ENCODE results near the gene PAWR. TPM values are rescaled to one million over a fixed set of nuclear protein-coding genes. Genes with fewer than 3 reads are reported as not detected.
"Not testable (repeated sequence)": the region's sequence is repeated elsewhere in the genome, so short reads cannot be mapped to it uniquely, and the experiment has no call there.

Gene PAWR
- total RNA-seq, 1 experiment from 2014 or later = 83.2 TPM

DNA sequence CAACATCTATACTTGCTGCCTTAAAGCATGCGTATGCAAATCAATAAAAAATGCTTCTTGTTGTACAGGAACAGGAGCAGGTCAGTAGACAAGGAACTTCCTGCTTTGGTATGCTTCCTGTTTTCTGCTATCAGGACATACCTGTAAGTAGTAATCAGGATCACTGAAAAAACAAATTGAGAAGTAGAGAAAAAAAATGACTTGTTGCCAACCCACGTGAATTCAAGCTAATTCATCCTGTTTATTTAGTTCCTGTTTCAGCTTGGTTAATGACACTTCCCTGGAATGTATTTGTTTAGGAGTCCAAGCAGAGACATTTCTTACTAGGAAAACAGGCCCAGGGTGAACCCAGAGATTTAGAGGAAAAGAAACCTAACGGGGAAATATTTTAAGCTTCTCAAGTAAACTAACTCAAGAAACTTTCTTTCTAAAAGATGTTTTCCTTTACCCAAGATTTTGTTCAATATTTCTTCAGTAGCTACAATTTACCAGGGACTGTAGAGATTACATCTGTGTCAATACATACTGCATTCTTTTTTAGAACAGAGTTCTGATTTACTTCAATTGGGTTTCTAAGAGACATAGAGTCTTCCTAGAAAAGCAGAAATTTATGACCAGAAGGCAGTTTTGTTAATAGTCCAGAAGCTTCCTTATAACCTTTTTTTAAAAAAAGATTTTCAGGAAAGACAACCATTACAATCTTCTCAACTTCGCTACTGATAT is 124.2 kb downstream of the PAWR start:
- H3K4me3 ChIP-seq (ENCODE audit: low read length) = no peak overlapping the region
- H3K4me1 ChIP-seq (ENCODE audit: low read length) = no peaks in the 10 kb centered on the region
- H3K4me2 ChIP-seq (ENCODE audit: low read depth, low read length, poor library complexity, severe bottlenecking) = no peak overlapping the region
- no peak overlapping the region for H2AFZ ChIP-seq (ENCODE audit: low read length)
- H3K36me3 ChIP-seq (ENCODE audit: insufficient read depth, low read length) = peaks cover 80% of the 10 kb centered on the region
- H3K9me3 ChIP-seq (ENCODE audit: low read length) = no peaks in the 10 kb centered on the region; the same call in 1 of the 2 replicates
- no peak overlapping the region for H3K9ac ChIP-seq (ENCODE audit: low read length)
- no peak overlapping the region for H3K27ac ChIP-seq (ENCODE audit: low read length)
- no peak for DNase-seq
- no peaks in the 10 kb centered on the region for H3K27me3 ChIP-seq (ENCODE audit: low read length)
- H4K20me1 ChIP-seq (ENCODE audit: insufficient read depth, low read depth, low read length) = no peaks in the 10 kb centered on the region
- no peaks in the 10 kb centered on the region for H3K9me2 ChIP-seq (replicated peaks; ENCODE audit: insufficient read depth, low read length)
- H3K79me2 ChIP-seq (ENCODE audit: low read length) = peaks cover 58% of the 10 kb centered on the region

DNA sequence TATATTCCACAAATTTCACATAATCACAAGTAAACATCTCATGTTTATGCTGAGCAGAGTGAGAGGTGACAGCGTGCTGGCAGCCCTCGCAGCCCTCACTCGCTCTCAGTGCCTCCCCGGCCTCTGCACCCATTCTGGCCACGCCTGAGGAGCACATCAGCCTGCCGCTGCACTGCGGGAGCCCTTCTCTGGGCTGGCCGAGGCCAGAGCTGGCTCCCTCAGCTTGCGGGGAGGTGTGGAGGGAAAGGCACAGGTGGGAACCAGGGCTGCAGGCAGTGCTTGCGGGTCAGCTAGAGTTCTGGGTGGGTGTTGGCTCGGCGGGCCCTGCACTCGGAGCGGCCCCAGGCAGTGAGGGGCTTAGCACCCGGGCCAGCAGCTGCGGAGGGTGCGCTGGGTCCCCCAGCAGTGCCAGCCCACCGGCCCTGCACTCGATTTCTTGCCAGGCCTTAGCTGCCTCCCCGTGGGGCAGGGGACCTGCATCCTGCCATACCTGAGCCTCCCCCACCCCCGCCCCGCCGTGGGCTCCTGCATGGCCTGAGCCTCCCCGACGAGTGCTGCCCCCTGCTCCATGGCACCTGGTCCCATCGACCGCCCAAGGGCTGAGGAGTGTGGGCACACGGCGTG is 125.9 kb downstream of the PAWR start:
- Histone ChIP-seq H3K36me3 (ENCODE audit: insufficient read depth, low read length) (peaks cover 72% of the 10 kb centered on the region), H3K79me2 (ENCODE audit: low read length) (peaks cover 56% of the 10 kb centered on the region)
- not testable (repeated sequence) for H3K4me2 ChIP-seq (ENCODE audit: low read depth, low read length, poor library complexity, severe bottlenecking); DNase-seq; H3K4me1 ChIP-seq (ENCODE audit: low read length); H4K20me1 ChIP-seq (ENCODE audit: insufficient read depth, low read depth, low read length); H3K4me3 ChIP-seq (ENCODE audit: low read length); H3K27ac ChIP-seq (ENCODE audit: low read length); H3K9me2 ChIP-seq (replicated peaks; ENCODE audit: insufficient read depth, low read length); H3K9me3 ChIP-seq (ENCODE audit: low read length); H3K27me3 ChIP-seq (ENCODE audit: low read length); H3K9ac ChIP-seq (ENCODE audit: low read length); H2AFZ ChIP-seq (ENCODE audit: low read length)

DNA sequence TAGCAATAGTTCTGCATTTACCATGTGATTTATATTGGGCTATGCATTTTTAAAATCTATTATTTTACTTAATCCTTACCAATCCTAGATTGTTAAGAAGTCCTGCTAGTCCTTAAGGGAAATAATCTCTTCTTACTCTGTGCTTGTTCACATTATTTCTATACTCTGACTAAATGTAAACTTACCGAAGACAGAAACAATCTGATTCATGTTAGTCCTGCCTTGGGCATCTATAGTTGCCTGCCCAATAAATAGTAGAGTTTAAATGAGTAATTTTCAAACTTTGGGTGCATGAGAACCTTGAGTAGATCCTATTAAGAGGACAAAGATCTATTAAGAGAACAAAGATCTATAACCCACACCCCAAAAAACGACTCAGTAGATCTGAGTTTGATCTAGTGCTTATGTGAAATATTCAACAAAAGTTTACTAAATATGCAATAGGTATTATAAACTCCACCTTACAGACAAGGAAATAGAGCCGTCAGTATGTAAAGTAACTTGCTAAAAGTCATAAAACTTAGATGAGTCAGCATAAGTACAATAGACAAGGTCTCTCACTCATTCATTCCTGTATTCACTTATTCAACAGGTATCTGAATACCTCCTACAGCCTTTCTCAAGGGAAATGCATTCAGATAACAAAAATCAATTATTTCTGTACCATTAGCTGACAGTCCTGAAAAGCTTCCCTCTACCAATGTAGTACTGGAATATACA is 127.6 kb downstream of the PAWR start:
- DNase-seq = no peak
- Histone ChIP-seq H3K27ac (ENCODE audit: low read length) (no peak overlapping the region), H3K9me2 (replicated peaks; ENCODE audit: insufficient read depth, low read length) (no peaks in the 10 kb centered on the region), H3K4me3 (ENCODE audit: low read length) (no peak overlapping the region), H3K27me3 (ENCODE audit: low read length) (no peaks in the 10 kb centered on the region), H3K36me3 (ENCODE audit: insufficient read depth, low read length) (peaks cover 69% of the 10 kb centered on the region), H3K4me1 (ENCODE audit: low read length) (peaks cover 2% of the 10 kb centered on the region; the same call in 1 of the 2 replicates), H3K9me3 (ENCODE audit: low read length) (no peaks in the 10 kb centered on the region; the same call in 1 of the 2 replicates), H3K4me2 (ENCODE audit: low read depth, low read length, poor library complexity, severe bottlenecking) (no peak overlapping the region), H2AFZ (ENCODE audit: low read length) (no peak overlapping the region), H4K20me1 (ENCODE audit: insufficient read depth, low read depth, low read length) (no peaks in the 10 kb centered on the region), H3K9ac (ENCODE audit: low read length) (no peak overlapping the region), H3K79me2 (ENCODE audit: low read length) (peaks cover 64% of the 10 kb centered on the region)

DNA sequence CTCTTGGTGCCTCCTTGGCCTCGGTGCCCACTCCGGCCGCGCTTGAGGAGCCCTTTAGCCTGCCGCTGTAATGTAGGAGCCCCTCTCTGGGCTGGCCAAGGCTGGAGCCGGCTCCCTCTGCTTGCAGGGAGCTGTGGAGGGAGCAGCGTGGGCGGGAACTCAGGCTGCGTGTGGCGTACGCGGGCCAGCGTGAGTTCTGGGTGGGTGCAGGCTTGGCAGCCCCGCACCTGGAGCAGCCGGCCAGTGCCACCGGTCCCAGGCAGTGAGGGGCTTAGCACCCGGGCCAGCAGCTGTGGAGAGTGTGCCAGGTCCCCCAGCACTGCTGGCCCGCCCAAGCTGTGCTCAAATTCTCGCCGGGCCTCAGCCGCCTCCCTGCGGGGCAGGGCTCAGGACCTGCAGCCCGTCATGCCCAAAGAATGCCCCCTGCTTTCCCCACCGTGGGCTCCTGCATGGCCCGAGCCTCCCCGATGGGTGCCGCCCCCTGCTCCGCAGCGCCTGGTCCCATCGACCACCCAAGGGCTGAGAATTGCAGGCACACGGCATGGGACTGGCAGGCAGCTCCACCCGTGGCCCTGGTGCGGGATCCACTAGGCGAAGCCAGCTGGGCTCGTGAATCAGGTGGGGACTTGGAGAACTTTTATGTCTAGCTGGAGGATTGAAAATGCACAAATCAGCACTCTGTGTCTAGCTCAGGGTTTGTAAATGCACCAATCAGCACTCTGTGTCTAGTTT is 129.2 kb downstream of the PAWR start:
- Histone ChIP-seq H3K4me3 (ENCODE audit: low read length) (no peak overlapping the region), H3K9ac (ENCODE audit: low read length) (no peak overlapping the region), H3K27me3 (ENCODE audit: low read length) (no peaks in the 10 kb centered on the region), H3K36me3 (ENCODE audit: insufficient read depth, low read length) (peaks cover 67% of the 10 kb centered on the region), H3K4me2 (ENCODE audit: low read depth, low read length, poor library complexity, severe bottlenecking) (no peak overlapping the region), H3K9me2 (replicated peaks; ENCODE audit: insufficient read depth, low read length) (no peaks in the 10 kb centered on the region), H3K79me2 (ENCODE audit: low read length) (peaks cover 57% of the 10 kb centered on the region), H4K20me1 (ENCODE audit: insufficient read depth, low read depth, low read length) (no peaks in the 10 kb centered on the region), H2AFZ (ENCODE audit: low read length) (no peak overlapping the region), H3K4me1 (ENCODE audit: low read length) (peaks cover 9% of the 10 kb centered on the region), H3K27ac (ENCODE audit: low read length) (no peak overlapping the region), H3K9me3 (ENCODE audit: low read length) (no peaks in the 10 kb centered on the region; the same call in 1 of the 2 replicates)
- DNase-seq = no peak

DNA sequence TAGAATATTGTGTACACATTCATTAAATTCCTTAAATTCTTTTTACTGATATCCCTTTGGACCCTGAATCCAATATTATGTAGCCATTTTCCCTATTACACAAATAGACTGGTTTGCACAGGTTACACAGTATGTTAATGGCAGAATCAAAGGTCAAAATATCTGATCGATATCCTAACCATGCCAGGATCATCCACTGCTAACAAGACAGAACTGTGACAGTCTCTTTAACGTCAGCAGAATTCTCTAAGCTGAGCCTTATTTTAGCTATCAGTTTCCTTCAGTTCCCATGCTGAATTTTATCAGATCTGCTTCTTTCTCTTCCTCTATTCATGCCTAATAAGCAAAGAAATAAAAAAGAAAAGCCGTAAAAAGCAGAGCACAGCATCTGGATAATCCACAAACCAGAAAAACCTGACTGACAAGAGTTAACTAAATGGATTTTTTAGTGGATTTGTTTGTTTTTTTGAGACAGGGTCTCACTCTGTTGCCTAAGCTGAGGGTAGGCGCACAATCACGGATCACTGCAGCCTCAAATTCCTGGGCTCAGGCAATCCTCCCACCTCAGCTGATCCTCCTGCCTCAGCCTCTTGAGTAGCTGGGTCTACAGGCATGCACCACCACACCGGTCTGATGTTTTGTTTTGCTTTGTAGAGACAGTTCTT is 130.4 kb downstream of the PAWR start:
- no peak overlapping the region for H3K4me2 ChIP-seq (ENCODE audit: low read depth, low read length, poor library complexity, severe bottlenecking)
- H3K27ac ChIP-seq (ENCODE audit: low read length) = no peak overlapping the region
- no peaks in the 10 kb centered on the region for H4K20me1 ChIP-seq (ENCODE audit: insufficient read depth, low read depth, low read length)
- no peaks in the 10 kb centered on the region for H3K9me2 ChIP-seq (replicated peaks; ENCODE audit: insufficient read depth, low read length)
- no peak overlapping the region for H2AFZ ChIP-seq (ENCODE audit: low read length)
- H3K4me3 ChIP-seq (ENCODE audit: low read length) = no peak overlapping the region
- no peaks in the 10 kb centered on the region for H3K27me3 ChIP-seq (ENCODE audit: low read length)
- H3K9me3 ChIP-seq (ENCODE audit: low read length) = no peaks in the 10 kb centered on the region; the same call in 1 of the 2 replicates
- H3K36me3 ChIP-seq (ENCODE audit: insufficient read depth, low read length) = peaks cover 63% of the 10 kb centered on the region
- H3K9ac ChIP-seq (ENCODE audit: low read length) = no peak overlapping the region
- DNase-seq = no peak
- peaks cover 9% of the 10 kb centered on the region for H3K4me1 ChIP-seq (ENCODE audit: low read length)
- peaks cover 49% of the 10 kb centered on the region for H3K79me2 ChIP-seq (ENCODE audit: low read length)

DNA sequence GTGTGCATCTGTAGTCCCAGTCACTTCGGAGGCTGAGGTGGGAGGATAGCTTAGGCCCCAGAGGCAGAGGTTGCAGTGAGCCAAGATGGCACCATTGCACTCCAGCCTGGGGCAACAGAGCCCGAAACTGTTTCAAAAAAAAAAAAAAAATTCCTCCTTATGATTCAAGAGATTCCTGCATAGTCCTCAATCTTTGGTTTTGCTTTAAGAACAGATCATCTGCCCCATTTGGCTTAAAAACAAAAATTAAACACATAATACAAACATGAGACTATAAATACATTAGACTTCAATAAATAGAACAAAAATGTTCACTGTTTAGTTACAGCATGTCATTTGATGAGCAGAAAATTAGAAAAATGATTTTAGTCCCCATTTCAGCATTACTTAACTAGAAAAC is 131.2 kb downstream of the PAWR start:
- H3K4me3 ChIP-seq (ENCODE audit: low read length) = no peak overlapping the region
- H3K79me2 ChIP-seq (ENCODE audit: low read length) = peaks cover 53% of the 10 kb centered on the region
- H3K27ac ChIP-seq (ENCODE audit: low read length) = no peak overlapping the region
- peaks cover 3% of the 10 kb centered on the region; the same call in 1 of the 2 replicates for H3K9me3 ChIP-seq (ENCODE audit: low read length)
- H3K4me2 ChIP-seq (ENCODE audit: low read depth, low read length, poor library complexity, severe bottlenecking) = no peak overlapping the region
- H3K9ac ChIP-seq (ENCODE audit: low read length) = no peak overlapping the region
- H2AFZ ChIP-seq (ENCODE audit: low read length) = no peak overlapping the region
- peaks cover 65% of the 10 kb centered on the region for H3K36me3 ChIP-seq (ENCODE audit: insufficient read depth, low read length)
- H4K20me1 ChIP-seq (ENCODE audit: insufficient read depth, low read depth, low read length) = no peaks in the 10 kb centered on the region
- no peaks in the 10 kb centered on the region for H3K27me3 ChIP-seq (ENCODE audit: low read length)
- DNase-seq = no peak
- H3K9me2 ChIP-seq (replicated peaks; ENCODE audit: insufficient read depth, low read length) = no peaks in the 10 kb centered on the region
- peaks cover 9% of the 10 kb centered on the region for H3K4me1 ChIP-seq (ENCODE audit: low read length)

DNA sequence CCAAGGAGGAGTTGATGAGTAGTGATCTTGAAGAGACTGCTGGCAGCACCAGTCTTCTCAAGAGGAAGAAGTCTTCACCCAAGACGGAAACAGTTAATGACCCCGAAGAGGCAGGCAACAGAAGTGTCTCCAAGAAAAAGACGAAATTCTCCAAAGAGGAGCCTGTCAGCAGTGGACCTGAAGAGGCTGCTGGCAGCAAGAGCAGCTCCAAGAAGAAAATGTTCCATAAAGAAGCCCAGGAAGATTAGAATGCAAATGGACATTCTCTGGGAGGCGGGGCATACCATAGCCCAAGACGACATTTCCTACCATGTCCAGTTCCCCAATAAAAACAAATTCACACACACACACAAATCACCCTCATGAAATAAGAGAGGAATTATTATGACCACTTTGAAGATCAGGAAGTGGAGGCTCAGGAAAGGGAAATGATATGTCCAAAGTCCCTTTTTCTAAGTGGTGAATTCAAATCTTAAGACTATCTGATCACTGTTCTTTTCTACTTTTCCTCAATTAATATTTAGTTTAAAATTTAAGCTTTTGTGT is 131.8 kb downstream of the PAWR start:
- no peak for DNase-seq
- Histone ChIP-seq H3K4me1 (ENCODE audit: low read length) (peaks cover 9% of the 10 kb centered on the region), H3K9me3 (ENCODE audit: low read length) (peaks cover 3% of the 10 kb centered on the region; the same call in 1 of the 2 replicates), H4K20me1 (ENCODE audit: insufficient read depth, low read depth, low read length) (no peaks in the 10 kb centered on the region), H3K9me2 (replicated peaks; ENCODE audit: insufficient read depth, low read length) (no peaks in the 10 kb centered on the region), H3K4me2 (ENCODE audit: low read depth, low read length, poor library complexity, severe bottlenecking) (no peak overlapping the region), H2AFZ (ENCODE audit: low read length) (no peak overlapping the region), H3K4me3 (ENCODE audit: low read length) (no peak overlapping the region), H3K9ac (ENCODE audit: low read length) (no peak overlapping the region), H3K27ac (ENCODE audit: low read length) (no peak overlapping the region), H3K36me3 (ENCODE audit: insufficient read depth, low read length) (peaks cover 60% of the 10 kb centered on the region), H3K27me3 (ENCODE audit: low read length) (no peaks in the 10 kb centered on the region), H3K79me2 (ENCODE audit: low read length) (peaks cover 48% of the 10 kb centered on the region)

Data from Karpas-422 (cell line).